B cell (primary cell): ENCODE data around the gene PSMA1. TPM values are rescaled to one million over a fixed set of nuclear protein-coding genes. Genes with fewer than 3 reads are reported as not detected.
"Not testable (repeated sequence)": the region's sequence is repeated elsewhere in the genome, so short reads cannot be mapped to it uniquely, and the experiment has no call there.

Source experiments
- ATAC-seq: fragments of 200-7000 bp; cut with Tn5 transposase; one replicate; pipeline ENCODE4 v1.10.0; 2021; ENCODE audit warnings: low read depth, mild to moderate bottlenecking, moderate number of reproducible peaks, moderate library complexity
- CTCF ChIA-PET: fragments of 350-600 bp; sonication (Branson Sonifier 250); formaldehyde crosslinking; loops from one replicate; lab custom pipeline; 2021; ENCODE audit warnings: antibody characterized with exemption, inconsistent platforms; lab: Charles Lee
- POLR2A ChIA-PET: fragments of 350-600 bp; sonication (Branson Sonifier 250); formaldehyde crosslinking; loops from one replicate; lab custom pipeline; 2021; ENCODE audit warnings: antibody characterized with exemption; lab: Charles Lee
- DNase-seq: peaks from one replicate; pipeline ENCODE4 v3.0.0; 2013
- H2AFZ ChIP-seq: 2 replicates; pipeline ENCODE4 v1.6.1; 2012; ENCODE audit warnings: mild to moderate bottlenecking, low read depth, low read length; ENCODE audit not compliant: insufficient read depth, poor library complexity, severe bottlenecking
- H3K27ac ChIP-seq, 2 donors: 1 replicate in 1 of 2; 2 replicates in 1 of 2; pipeline ENCODE4 v1.5.1; 2012 to 2013; ENCODE audit warnings: low read length in 2 of 2, mild to moderate bottlenecking in 2 of 2, moderate library complexity in 1 of 2
- H3K27me3 ChIP-seq, 4 experiments: fragments of 200-600 bp in 1 of 4; sonication (generic) in 1 of 4; replicated peaks in 1 of 4; 1 replicate in 2 of 4; 2 replicates in 2 of 4; pipeline versions ENCODE4 v1.6.1 to v1.7.0; 2013 to 2016; ENCODE audit warnings: low read length in 3 of 4, mild to moderate bottlenecking in 2 of 4, mixed read lengths in 1 of 4, moderate library complexity in 1 of 4; ENCODE audit not compliant: insufficient read depth in 4 of 4, control insufficient read depth in 3 of 4; ENCODE audit errors: control extremely low read depth in 1 of 4
- H3K36me3 ChIP-seq, 2 experiments: replicated peaks in 1 of 2; 1 replicate in 1 of 2; 2 replicates in 1 of 2; pipeline versions ENCODE4 v1.6.1 to v1.7.1; 2013; ENCODE audit warnings: low read length in 1 of 2; ENCODE audit not compliant: insufficient read depth in 2 of 2, control insufficient read depth in 1 of 2; ENCODE audit errors: control extremely low read depth in 1 of 2, extremely low read depth in 1 of 2
- H3K4me1 ChIP-seq, 2 donors: fragments of 200-600 bp in 1 of 2; sonication (generic) in 1 of 2; 1 replicate in 1 of 2; 2 replicates in 1 of 2; pipeline versions ENCODE4 v1.5.1 to v1.6.1; 2013 to 2017; ENCODE audit warnings: low read length in 2 of 2; ENCODE audit not compliant: control insufficient read depth in 2 of 2, insufficient read depth in 2 of 2
- H3K4me2 ChIP-seq: replicated peaks from 2 replicates; pipeline ENCODE3; 2012; ENCODE audit warnings: mild to moderate bottlenecking, low read depth, low read length; ENCODE audit not compliant: poor library complexity, severe bottlenecking
- H3K4me3 ChIP-seq, 5 experiments: fragments of 200-600 bp in 1 of 5; sonication (generic) in 1 of 5; 1 replicate in 3 of 5; 2 replicates in 2 of 5; pipeline versions ENCODE4 v1.5.1 to v1.7.0; 2011 to 2016; ENCODE audit warnings: low read length in 4 of 5, mild to moderate bottlenecking in 4 of 5, low read depth in 2 of 5, control low read depth in 1 of 5, moderate library complexity in 1 of 5; ENCODE audit not compliant: insufficient read depth in 1 of 5; ENCODE audit errors: control extremely low read depth in 1 of 5, extremely low read depth in 1 of 5
- H3K79me2 ChIP-seq: fragments of 200-600 bp; sonication (generic); one replicate; pipeline ENCODE4 v1.6.0; 2016; ENCODE audit warnings: low read length; ENCODE audit not compliant: control insufficient read depth, insufficient read depth
- H3K9ac ChIP-seq: fragments of 200-600 bp; sonication (generic); 2 replicates; pipeline ENCODE4 v1.6.1; 2017; ENCODE audit warnings: mild to moderate bottlenecking, low read length, moderate library complexity
- H3K9me3 ChIP-seq, 3 donors: one replicate each; pipeline versions ENCODE4 v1.6.1 to v1.7.1; 2013; ENCODE audit warnings: low read length in 2 of 3; ENCODE audit not compliant: control insufficient read depth in 2 of 3, insufficient read depth in 1 of 3; ENCODE audit errors: control extremely low read depth in 1 of 3
- H4K20me1 ChIP-seq: 2 replicates; pipeline ENCODE4 v1.6.0; 2012; ENCODE audit warnings: mild to moderate bottlenecking, low read length; ENCODE audit not compliant: insufficient read depth, control insufficient read depth, poor library complexity, severe bottlenecking
- H3K27ac Mint-ChIP-seq: one replicate; pipeline ENCODE4 v1.8.0; 2021; ENCODE audit warnings: mixed read lengths
- H3K27me3 Mint-ChIP-seq: one replicate; pipeline ENCODE4 v1.8.0; 2021; ENCODE audit warnings: mixed read lengths
- H3K4me1 Mint-ChIP-seq: one replicate; pipeline ENCODE4 v1.8.0; 2021; ENCODE audit warnings: mixed read lengths
- H3K4me3 Mint-ChIP-seq: one replicate; pipeline ENCODE4 v1.8.0; 2021; ENCODE audit warnings: mixed read lengths
- H3K9me3 Mint-ChIP-seq: one replicate; pipeline ENCODE4 v1.8.0; 2022; ENCODE audit warnings: mixed read lengths; ENCODE audit not compliant: insufficient read depth
- CTCF ChIP-seq: fragments of 200-600 bp; IDR thresholded peaks from one replicate; pipeline ENCODE4 v1.8.0; 2022; ENCODE audit warnings: antibody characterized with exemption, mild to moderate bottlenecking
- EZH2 ChIP-seq: IDR thresholded peaks from 2 replicates; pipeline ENCODE4 v1.6.1; 2012; ENCODE audit warnings: borderline replicate concordance, low read depth, mild to moderate bottlenecking, moderate library complexity, low read length; ENCODE audit not compliant: insufficient read depth, poor library complexity, severe bottlenecking
- WGBS: methylation state at CpG from one replicate; pipeline ENCODE4 v1.1.5; 2013; ENCODE audit warnings: missing lambda C conversion rate; ENCODE audit not compliant: insufficient coverage; 5-methylcytosine and 5-hydroxymethylcytosine counted together
- intact Hi-C: fragments of 100-400 bp; cut with micrococcal nuclease; formaldehyde crosslinking; loops from one replicate; pipeline ENCODE4 v1.10.0; 2022
- polyA minus RNA-seq: library from RNA; depleted of rRNA, polyadenylated mRNA; stranded (reverse); fragments of >200 nt; gene quantifications from 2 replicates; pipeline ENCODE4 v1.2.3, GENCODE V29; 2012
- polyA plus RNA-seq: library from polyadenylated mRNA; depleted of rRNA; stranded (reverse); fragments of >200 nt; gene quantifications from 2 replicates; pipeline ENCODE4 v1.2.3, GENCODE V29; 2012
- total RNA-seq, 2 donors: library from RNA; stranded (reverse); fragments of 120-200 nt in 1 of 2; gene quantifications; 1 replicate in 1 of 2; 2 replicates in 1 of 2; pipeline versions ENCODE4 v1.2.3 to v1.2.4, GENCODE V29; 2013 to 2022

Gene PSMA1
- 115 and 123 TPM in 2 replicates for total RNA-seq
- total RNA-seq (2013) = 135 TPM
- polyA plus RNA-seq = 91.4 and 106 TPM in 2 replicates
- 46.0 and 59.2 TPM in 2 replicates for polyA minus RNA-seq

GRCh38 chr11:14519917-14520746 lies at the start of gene PSMA1:
Gene PSMA1, minus strand, starts transcription at chr11:14520386. Its CDS starts 87 bp downstream, at chr11:14520299.
- peak; percentile 94 for DNase-seq
- TF ChIP-seq CTCF = no peak
- no peak for TF ChIP-seq EZH2
- ATAC-seq = peak; percentile 93
- Histone ChIP-seq H3K4me2 (peak within 1 kb of the TSS; percentile 84), H3K27ac (peak within 1 kb of the TSS; percentile 83 to 91), H3K9ac (peak within 1 kb of the TSS; percentile 94), H4K20me1 (no peaks in the 10 kb centered on the region), H3K4me3 (peak within 1 kb of the TSS; percentile 69 to 93 (median 89)), H3K9me3 (no peaks in the 10 kb centered on the region), H3K27me3 (no peaks in the 10 kb centered on the region), H3K36me3 (peaks cover under 1 to 23% of the 10 kb centered on the region in 2 experiments), H3K4me1 (peaks cover 13 to 18% of the 10 kb centered on the region in 2 donors), H2AFZ (peak within 1 kb of the TSS; percentile 79), H3K79me2 (peaks cover 31% of the 10 kb centered on the region)
- intact Hi-C loops = loop anchor here (1.0 to 10.0 kb wide), 8 partner anchors 17 to 1055 kb away; partner anchors contain the start of genes BTBD10, COPB1, CYP2R1 and RRAS2
- H3K4me1 Mint-ChIP-seq = peaks cover 21% of the 10 kb centered on the region
- POLR2A ChIA-PET = interaction anchor here (0.9 to 2.4 kb wide), 3 partner anchors 20 to 372 kb away, joined by 3 to 12 read pairs (median 5); partner anchors contain the start of genes COPB1 and CYP2R1
- H3K27me3 Mint-ChIP-seq = no peaks in the 10 kb centered on the region
- no peaks in the 10 kb centered on the region for H3K9me3 Mint-ChIP-seq
- CTCF ChIA-PET = interaction anchor here (1.3 to 3.8 kb wide), 6 partner anchors 20 to 387 kb away, joined by 5 to 36 read pairs (median 9); partner anchors contain the start of genes COPB1, CYP2R1 and PDE3B
- peak within 1 kb of the TSS; percentile 97 for H3K27ac Mint-ChIP-seq
- under 1% methylated on average over 56 of the region's 56 CpGs for WGBS
- H3K4me3 Mint-ChIP-seq = peak within 1 kb of the TSS; percentile 98

- peaks cover 27% of the 10 kb centered on the region for H3K4me1 Mint-ChIP-seq
- CTCF ChIA-PET = interaction anchor here (2.0 kb wide), 1 partner anchor 30 kb away, joined by 6 read pairs; no protein-coding TSS in a partner anchor
- H3K4me3 Mint-ChIP-seq, DNase-seq, H4K20me1 ChIP-seq, H3K79me2 ChIP-seq, intact Hi-C loops, H2AFZ ChIP-seq, H3K36me3 ChIP-seq, H3K4me2 ChIP-seq, POLR2A ChIA-PET, H3K9ac ChIP-seq, H3K27me3 ChIP-seq, H3K27ac ChIP-seq, H3K4me3 ChIP-seq, H3K27me3 Mint-ChIP-seq, H3K27ac Mint-ChIP-seq, H3K9me3 Mint-ChIP-seq, ATAC-seq: not testable (repeated sequence)
- WGBS = 90% methylated on average over 4 of the region's 6 CpGs
- H3K9me3 ChIP-seq = peaks cover 0 to 11% (median 0%) of the 10 kb centered on the region in 3 donors
- peaks cover 19 to 29% of the 10 kb centered on the region in 2 donors for H3K4me1 ChIP-seq
These were observed 49.3 kb upstream of the PSMA1 start for GRCh38 chr11:14569516-14569915.
